HG03139 (cell line): ENCODE data around the gene ZNF423.
"Not testable (repeated sequence)": the region's sequence is repeated elsewhere in the genome, so short reads cannot be mapped to it uniquely, and the experiment has no call there.

Source experiments
- ATAC-seq: cut with Tn5 transposase; IDR thresholded peaks from one replicate; pipeline ENCODE4 v1.9.1; 2021; ENCODE audit not compliant: unreplicated experiment

ZNF423 gene

GRCh38 chr16:49855822-49856671 lies at the start of gene ZNF423:
Gene ZNF423 (minus strand): TSS chr16:49856112. CDS start chr16:49855774, 338 bp downstream.
- ATAC-seq = peak; percentile 4

GRCh38 chr16:49904348-49905062 lies 48.6 kb upstream of the ZNF423 start:
- ATAC-seq = no peak

- ATAC-seq = no peak
These were observed 47.0 kb upstream of the ZNF423 start for GRCh38 chr16:49902908-49903307.

DNA sequence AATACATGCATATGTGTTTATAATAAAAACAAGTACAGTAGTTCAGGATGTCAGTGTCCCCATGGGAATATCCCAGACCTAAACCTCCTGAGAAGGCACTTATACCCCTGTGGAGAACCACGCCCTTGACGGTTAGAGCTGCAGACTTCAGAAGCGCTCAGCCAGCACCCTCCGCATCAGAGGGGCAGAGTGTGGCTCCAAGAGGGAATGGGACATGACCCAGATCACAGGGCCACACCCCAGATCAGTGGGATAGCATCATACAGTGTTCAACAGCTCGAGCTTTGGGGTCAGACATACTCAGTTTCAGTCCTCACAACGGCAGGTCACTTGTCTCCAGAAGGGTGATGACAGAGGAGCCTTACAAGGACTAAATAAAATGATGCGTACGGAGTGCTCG lies 45.8 kb upstream of the ZNF423 start:
- ATAC-seq = no peak

DNA sequence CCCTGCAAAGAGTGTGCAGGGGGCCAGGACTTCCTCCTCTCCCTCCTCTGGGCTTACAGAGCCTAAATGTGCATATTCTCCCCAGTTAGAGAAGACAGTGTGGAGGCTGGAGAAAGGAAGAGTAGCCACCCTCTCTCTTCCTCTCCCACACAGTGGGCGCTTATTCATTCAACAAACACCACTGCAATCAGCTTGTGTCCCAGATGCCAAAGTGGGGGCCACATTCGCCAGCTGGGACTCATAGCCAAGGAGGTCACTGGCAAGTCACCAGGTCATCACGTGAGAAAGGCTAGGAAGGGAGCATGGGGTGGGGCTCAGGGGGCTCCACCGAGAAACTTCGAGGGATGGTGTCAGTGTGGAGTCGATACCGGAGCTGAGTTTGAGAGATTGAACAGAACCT lies 45.0 kb upstream of the ZNF423 start:
- no peak for ATAC-seq

DNA sequence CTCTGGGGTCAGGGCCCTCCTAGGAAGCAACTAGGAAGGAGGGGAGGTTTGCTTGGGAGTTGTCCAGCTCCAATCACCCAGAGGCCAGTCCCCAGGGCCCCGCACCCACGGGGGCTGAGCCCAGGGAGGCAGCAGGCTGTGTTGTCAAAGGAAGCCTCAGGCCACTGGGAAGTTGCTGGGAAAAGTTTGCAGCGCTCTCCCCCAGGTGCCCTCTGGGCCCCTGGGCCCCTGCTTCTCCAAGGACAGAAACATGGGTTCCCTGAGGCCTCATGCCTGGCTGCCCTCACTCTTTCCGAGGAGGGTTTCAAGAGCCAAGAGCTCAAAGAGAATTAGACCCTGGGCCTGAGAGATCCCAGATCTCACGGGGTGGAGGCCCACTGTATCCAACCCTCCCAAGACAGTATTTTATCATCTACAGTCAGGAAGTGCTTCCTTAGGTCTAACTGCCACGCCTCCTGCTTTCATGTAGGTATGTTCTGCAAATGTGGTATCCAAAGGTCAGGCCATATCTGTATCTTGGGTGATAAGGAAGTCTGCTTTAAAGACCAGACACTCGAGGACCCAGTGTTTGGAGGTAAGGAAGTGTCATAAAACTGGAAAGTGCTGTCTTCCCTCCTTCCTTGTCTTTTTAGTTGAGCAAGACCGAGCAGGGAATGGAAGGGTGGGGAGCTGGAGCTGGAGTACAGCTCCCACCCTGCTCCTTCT lies 44.2 kb upstream of the ZNF423 start:
- no peak for ATAC-seq

- no peak for ATAC-seq
These were observed 40.6 kb upstream of the ZNF423 start for GRCh38 chr16:49896447-49896964.

DNA sequence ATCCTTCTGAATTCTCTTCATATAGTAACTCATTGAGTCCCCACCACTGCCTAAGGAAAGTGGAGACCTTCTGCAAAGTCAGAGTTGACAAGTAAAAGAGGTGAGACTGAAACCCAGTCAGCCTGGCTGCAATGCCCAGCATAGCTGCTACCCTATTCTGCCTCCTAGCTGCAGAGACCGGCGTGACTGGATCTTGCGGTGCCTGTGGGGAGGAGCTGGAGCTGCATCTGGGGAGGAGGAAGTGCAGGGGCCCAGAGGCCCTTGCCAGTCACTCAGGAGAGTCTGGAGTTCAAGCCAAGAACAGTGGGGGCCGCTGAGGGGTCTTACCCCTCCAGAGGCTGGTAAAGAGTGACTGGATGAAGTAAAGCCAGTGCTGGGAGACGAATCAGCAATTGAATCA lies 35.0 kb upstream of the ZNF423 start:
- no peak for ATAC-seq

- ATAC-seq = no peak
These were observed 33.9 kb upstream of the ZNF423 start for GRCh38 chr16:49889725-49890397.

GRCh38 chr16:49886554-49887094 lies 30.7 kb upstream of the ZNF423 start:
- ATAC-seq = no peak

- no peak for ATAC-seq
These were observed 28.4 kb upstream of the ZNF423 start for GRCh38 chr16:49884033-49885015.

GRCh38 chr16:49883076-49884014 lies 27.4 kb upstream of the ZNF423 start:
- ATAC-seq = no peak

- ATAC-seq = no peak
These were observed 26.0 kb upstream of the ZNF423 start for GRCh38 chr16:49881890-49882289.

- not testable (repeated sequence) for ATAC-seq
These were observed 22.6 kb upstream of the ZNF423 start for GRCh38 chr16:49878540-49878939.

- ATAC-seq = peak; percentile 60
These were observed 20.8 kb upstream of the ZNF423 start for GRCh38 chr16:49876716-49877129.

- no peak for ATAC-seq
These were observed 20.1 kb upstream of the ZNF423 start for GRCh38 chr16:49875806-49876715.

- no peak for ATAC-seq
These were observed 18.8 kb upstream of the ZNF423 start for GRCh38 chr16:49874613-49875237.
